Measurements from ENCODE around the gene HSD11B1.

DNA sequence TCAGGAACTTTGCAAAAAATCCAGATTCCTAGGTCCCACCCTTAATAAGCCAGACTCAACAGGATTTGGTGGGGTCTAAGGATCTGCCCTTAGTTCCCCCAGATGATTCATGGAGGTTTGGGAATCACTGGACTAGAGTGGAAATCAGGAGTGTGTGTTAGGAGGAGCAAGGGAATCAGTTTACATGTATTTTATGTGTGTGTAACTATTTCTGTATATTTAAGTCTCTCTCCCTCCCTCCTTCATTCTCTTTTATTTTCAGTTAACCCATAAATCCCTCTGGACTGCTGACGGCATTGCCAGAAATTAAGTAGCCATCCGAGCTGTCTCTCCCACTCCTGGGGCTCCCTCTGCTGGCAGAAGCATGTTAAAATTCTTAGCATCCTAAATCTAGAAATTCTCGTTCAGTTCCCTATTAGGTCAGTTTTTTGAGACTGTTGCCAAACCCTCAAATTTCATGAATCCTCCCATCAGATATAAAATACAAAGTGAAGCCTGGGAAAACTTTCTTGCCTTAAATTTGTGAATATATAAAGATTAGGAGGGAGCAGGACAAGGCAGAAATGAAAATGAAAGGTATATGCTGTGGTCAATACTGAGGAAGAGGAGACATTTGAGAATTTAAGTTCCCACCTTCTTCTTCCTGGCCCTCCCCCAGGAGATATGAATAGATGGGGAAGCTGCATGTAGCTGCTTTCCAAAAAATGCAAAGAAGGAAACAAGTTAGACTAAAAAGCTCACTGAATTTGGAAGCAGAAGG, 11.7 kb upstream of the HSD11B1 start:
- TF ChIP-seq, protein P1, sequence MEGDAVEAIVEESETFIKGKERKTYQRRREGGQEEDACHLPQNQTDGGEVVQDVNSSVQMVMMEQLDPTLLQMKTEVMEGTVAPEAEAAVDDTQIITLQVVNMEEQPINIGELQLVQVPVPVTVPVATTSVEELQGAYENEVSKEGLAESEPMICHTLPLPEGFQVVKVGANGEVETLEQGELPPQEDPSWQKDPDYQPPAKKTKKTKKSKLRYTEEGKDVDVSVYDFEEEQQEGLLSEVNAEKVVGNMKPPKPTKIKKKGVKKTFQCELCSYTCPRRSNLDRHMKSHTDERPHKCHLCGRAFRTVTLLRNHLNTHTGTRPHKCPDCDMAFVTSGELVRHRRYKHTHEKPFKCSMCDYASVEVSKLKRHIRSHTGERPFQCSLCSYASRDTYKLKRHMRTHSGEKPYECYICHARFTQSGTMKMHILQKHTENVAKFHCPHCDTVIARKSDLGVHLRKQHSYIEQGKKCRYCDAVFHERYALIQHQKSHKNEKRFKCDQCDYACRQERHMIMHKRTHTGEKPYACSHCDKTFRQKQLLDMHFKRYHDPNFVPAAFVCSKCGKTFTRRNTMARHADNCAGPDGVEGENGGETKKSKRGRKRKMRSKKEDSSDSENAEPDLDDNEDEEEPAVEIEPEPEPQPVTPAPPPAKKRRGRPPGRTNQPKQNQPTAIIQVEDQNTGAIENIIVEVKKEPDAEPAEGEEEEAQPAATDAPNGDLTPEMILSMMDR (IDR thresholded peaks at IDR 0.05): peak; percentile 53 to 92 (median 85)
- no peak for TF ChIP-seq POLR2A (IDR thresholded peaks at IDR 0.05)
